GM13977 (cell line): ENCODE data around the gene SH3GLB2.

ENCODE experiments used
- DNase-seq: peaks from one replicate; pipeline ENCODE4 v3.0.0; 2012; ENCODE audit warnings: low spot score
- CTCF ChIP-seq: IDR thresholded peaks from 2 replicates; pipeline ENCODE4 v1.5.1; 2012; ENCODE audit warnings: mild to moderate bottlenecking, control low read depth; ENCODE audit not compliant: insufficient read depth; ENCODE audit errors: extremely low read depth, missing control alignments
- in situ Hi-C: fragments of 300-500 bp; cut with MboI; formaldehyde crosslinking; loops from one replicate; pipeline ENCODE4 v1.12.0; 2022; ENCODE audit warnings: low sequenced_read_pairs, low pct_unique_long_range_greater_than_20kb, mixed read lengths, inconsistent platforms; ENCODE audit not compliant: unreplicated experiment

SH3GLB2 gene

GRCh38 chr9:129064499-129064908 lies 36.4 kb upstream of the SH3GLB2 start:
- DNase-seq: no peak
- in situ Hi-C loops: no loop called here
- TF ChIP-seq CTCF: no peak

GRCh38 chr9:129063061-129063460 lies 34.9 kb upstream of the SH3GLB2 start:
- in situ Hi-C loops: no loop called here
- no peak for DNase-seq
- TF ChIP-seq CTCF: no peak

GRCh38 chr9:129060991-129061390 lies 32.9 kb upstream of the SH3GLB2 start:
- in situ Hi-C loops: no loop called here

GRCh38 chr9:129059796-129060785 lies 32.0 kb upstream of the SH3GLB2 start:
- in situ Hi-C loops: no loop called here
- DNase-seq: no peak
- TF ChIP-seq CTCF: no peak

More at GRCh38 chr9:129060991-129061390, 32.9 kb upstream of the SH3GLB2 start:
- no peak for DNase-seq
- TF ChIP-seq CTCF: no peak

GRCh38 chr9:129058965-129059795 lies 31.0 kb upstream of the SH3GLB2 start:
- no peak for TF ChIP-seq CTCF
- no peak for DNase-seq
- in situ Hi-C loops: no loop called here

- DNase-seq: no peak
- in situ Hi-C loops: no loop called here
- no peak for TF ChIP-seq CTCF
Measured at GRCh38 chr9:129054163-129054851, 26.2 kb upstream of the SH3GLB2 start.
